Measurements from ENCODE around the gene MTHFR. TPM values are rescaled to one million over a fixed set of nuclear protein-coding genes. Genes with fewer than 3 reads are reported as not detected.
A peak's percentile ranks its signal among the peaks of the same experiment; 100 is the strongest.

MTHFR gene
- total RNA-seq, 2 experiments from 2014 or later: 47.0 to 47.1 TPM

DNA sequence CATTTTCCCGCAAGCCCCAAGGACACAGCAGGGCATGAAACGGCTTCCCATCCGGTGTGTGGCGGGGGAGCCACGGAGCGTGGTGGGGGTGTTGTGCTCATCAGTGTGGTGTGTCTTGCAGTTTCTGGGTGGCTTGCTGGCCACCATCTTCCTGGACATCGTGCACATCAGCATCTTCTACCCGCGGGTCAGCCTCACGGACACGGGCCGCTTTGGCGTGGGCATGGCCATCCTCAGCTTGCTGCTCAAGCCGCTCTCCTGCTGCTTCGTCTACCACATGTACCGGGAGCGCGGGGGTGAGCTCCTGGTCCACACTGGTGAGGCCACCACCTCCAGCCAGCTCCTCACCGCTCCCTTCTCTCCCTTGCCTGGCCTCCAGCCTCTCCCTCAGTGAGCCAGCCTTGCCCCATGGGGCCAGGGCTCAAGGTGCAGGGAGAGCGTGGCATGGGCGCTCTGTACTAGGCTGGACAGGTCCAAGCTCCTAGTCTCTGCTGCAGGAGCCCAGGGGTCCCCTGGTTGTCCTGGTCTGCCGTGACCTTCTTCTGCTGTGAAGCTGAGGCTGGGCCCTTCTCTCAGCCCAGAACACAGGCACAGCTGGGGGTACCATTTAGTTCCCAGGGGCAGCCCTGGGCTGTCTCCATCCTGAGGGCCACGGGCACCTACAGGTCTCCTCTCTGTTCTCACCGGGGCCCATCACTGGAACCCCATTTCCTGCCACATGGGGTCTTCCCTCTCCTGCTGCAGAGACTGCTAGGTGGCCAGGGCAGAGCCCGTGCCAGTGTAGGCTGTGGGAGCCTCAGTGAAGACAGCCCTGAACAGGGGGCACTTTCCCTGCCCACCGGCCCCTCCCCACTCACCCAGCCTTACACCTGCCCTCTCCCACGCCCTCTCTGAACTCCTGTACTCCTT lies 57.2 kb downstream of the MTHFR start:
- Mint-ChIP-seq H3K27me3 (no peaks in the 10 kb centered on the region), H3K27ac (peak overlapping the region; percentile 82), H3K9me3 (no peaks in the 10 kb centered on the region), H3K4me1 (peaks cover 31% of the 10 kb centered on the region), H3K4me3 (peak overlapping the region; percentile 54), H3K36me3 (peaks cover 27% of the 10 kb centered on the region)
- ATAC-seq (ENCODE audit: low read depth) (peak; percentile 46), DNase-seq (peak; percentile 44)
- POLR2A ChIA-PET: interaction anchor here (1.2 kb wide), 2 partner anchors 23 to 26 kb away, joined by 3 read pairs; no protein-coding TSS in a partner anchor

DNA sequence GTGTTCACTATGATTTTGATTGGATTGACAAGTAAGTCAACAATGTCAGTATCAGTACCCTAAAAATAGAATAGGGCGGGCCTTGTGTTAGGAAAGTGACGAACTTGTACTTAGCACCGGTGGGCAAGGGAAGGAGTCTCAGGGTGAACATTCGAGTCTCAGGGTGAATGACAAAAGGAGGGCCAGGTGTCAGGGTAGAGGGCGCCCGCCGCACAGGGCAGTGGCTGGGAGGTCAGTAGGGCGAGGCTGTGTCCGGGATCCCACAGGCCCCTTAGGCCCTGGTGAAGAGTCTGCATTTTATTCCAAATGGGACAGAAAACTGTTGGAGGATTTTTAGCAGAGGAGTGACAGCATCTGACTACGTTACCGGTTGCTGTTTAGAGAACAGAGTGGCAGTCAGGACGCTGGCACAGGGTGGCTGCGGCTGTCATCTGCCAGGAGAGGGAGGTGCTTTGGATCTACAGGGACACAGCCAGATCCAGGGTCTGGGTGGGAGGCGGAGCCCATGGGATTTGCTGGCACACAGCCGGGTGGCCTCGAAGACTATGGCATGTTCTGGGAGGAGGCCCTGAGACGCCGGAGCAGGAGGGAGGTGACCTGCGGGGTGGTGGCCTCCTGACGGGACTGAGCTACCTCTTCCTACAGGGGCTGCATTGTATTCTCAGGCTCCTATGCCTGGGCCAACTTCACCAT lies 58.8 kb downstream of the MTHFR start:
- Mint-ChIP-seq H3K27ac (no peak overlapping the region), H3K4me3 (no peak overlapping the region), H3K9me3 (no peaks in the 10 kb centered on the region), H3K4me1 (peaks cover 29% of the 10 kb centered on the region), H3K36me3 (peaks cover 38% of the 10 kb centered on the region), H3K27me3 (no peaks in the 10 kb centered on the region)
- no peak for ATAC-seq (ENCODE audit: low read depth)
- POLR2A ChIA-PET: no interaction called here
- no peak for DNase-seq

DNA sequence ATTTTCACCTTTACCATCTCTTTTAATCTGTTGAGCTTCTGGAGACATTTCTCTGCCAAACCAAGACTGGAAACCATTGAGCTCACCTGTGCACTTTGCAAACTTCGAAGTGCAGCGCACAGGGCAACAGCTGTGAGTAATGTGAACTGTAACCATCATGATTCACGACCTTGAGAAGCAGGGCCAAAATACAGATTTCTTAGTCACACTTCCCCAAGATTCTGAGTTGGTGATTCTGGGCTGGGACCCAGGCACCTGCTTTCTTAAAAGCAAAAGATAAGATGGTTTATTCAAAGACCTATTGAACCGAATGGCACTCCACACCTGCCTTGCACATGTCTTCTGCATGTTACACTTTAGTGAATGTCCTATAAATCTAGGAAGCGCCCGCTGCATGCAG lies 59.7 kb downstream of the MTHFR start:
- H3K27ac Mint-ChIP-seq: no peak overlapping the region
- no peak for ATAC-seq (ENCODE audit: low read depth)
- peaks cover 41% of the 10 kb centered on the region for H3K36me3 Mint-ChIP-seq
- POLR2A ChIA-PET: no interaction called here
- no peak overlapping the region for H3K4me3 Mint-ChIP-seq
- no peaks in the 10 kb centered on the region for H3K27me3 Mint-ChIP-seq
- no peaks in the 10 kb centered on the region for H3K9me3 Mint-ChIP-seq
- no peak for DNase-seq
- H3K4me1 Mint-ChIP-seq: peaks cover 36% of the 10 kb centered on the region

- Mint-ChIP-seq H3K27ac (no peak overlapping the region), H3K4me1 (peaks cover 53% of the 10 kb centered on the region)
Measured at GRCh38 chr1:11744287-11744686, 61.5 kb downstream of the MTHFR start.

GRCh38 chr1:11741919-11742558 lies 63.7 kb downstream of the MTHFR start:
- ATAC-seq (ENCODE audit: low read depth): no peak
- no peak for DNase-seq
- H3K4me1 Mint-ChIP-seq: peaks cover 69% of the 10 kb centered on the region
- peaks cover 55% of the 10 kb centered on the region for H3K36me3 Mint-ChIP-seq
- no peaks in the 10 kb centered on the region for H3K9me3 Mint-ChIP-seq
- peak overlapping the region; percentile 25 for H3K27ac Mint-ChIP-seq
- POLR2A ChIA-PET: interaction anchor here (0.6 to 1.2 kb wide), 2 partner anchors 23 to 46 kb away, joined by 3 to 5 read pairs; no protein-coding TSS in a partner anchor
- peak overlapping the region; percentile 78 for H3K4me3 Mint-ChIP-seq
- H3K27me3 Mint-ChIP-seq: no peaks in the 10 kb centered on the region

More at GRCh38 chr1:11744287-11744686, 61.5 kb downstream of the MTHFR start:
- POLR2A ChIA-PET: interaction anchor here (1.4 kb wide), 1 partner anchor 24 kb away, joined by 5 read pairs; no protein-coding TSS in a partner anchor
- no peak overlapping the region for H3K4me3 Mint-ChIP-seq
- peaks cover 48% of the 10 kb centered on the region for H3K36me3 Mint-ChIP-seq
- ATAC-seq (ENCODE audit: low read depth): no peak
- H3K9me3 Mint-ChIP-seq: no peaks in the 10 kb centered on the region
- DNase-seq: no peak
- H3K27me3 Mint-ChIP-seq: no peaks in the 10 kb centered on the region

- peaks cover 50% of the 10 kb centered on the region for H3K36me3 Mint-ChIP-seq
- H3K27ac Mint-ChIP-seq: peak overlapping the region; percentile 78
- ATAC-seq (ENCODE audit: low read depth): no peak
- POLR2A ChIA-PET: interaction anchor here (0.6 to 2.8 kb wide), 6 partner anchors 11 to 77 kb away, joined by 3 to 14 read pairs (median 5); partner anchors contain the start of genes FBXO6 and MAD2L2
- DNase-seq: no peak
- peaks cover 71% of the 10 kb centered on the region for H3K4me1 Mint-ChIP-seq
- H3K4me3 Mint-ChIP-seq: peak overlapping the region; percentile 78
- H3K27me3 Mint-ChIP-seq: no peaks in the 10 kb centered on the region
- H3K9me3 Mint-ChIP-seq: no peaks in the 10 kb centered on the region
Measured at GRCh38 chr1:11741482-11741881, 64.3 kb downstream of the MTHFR start.

DNA sequence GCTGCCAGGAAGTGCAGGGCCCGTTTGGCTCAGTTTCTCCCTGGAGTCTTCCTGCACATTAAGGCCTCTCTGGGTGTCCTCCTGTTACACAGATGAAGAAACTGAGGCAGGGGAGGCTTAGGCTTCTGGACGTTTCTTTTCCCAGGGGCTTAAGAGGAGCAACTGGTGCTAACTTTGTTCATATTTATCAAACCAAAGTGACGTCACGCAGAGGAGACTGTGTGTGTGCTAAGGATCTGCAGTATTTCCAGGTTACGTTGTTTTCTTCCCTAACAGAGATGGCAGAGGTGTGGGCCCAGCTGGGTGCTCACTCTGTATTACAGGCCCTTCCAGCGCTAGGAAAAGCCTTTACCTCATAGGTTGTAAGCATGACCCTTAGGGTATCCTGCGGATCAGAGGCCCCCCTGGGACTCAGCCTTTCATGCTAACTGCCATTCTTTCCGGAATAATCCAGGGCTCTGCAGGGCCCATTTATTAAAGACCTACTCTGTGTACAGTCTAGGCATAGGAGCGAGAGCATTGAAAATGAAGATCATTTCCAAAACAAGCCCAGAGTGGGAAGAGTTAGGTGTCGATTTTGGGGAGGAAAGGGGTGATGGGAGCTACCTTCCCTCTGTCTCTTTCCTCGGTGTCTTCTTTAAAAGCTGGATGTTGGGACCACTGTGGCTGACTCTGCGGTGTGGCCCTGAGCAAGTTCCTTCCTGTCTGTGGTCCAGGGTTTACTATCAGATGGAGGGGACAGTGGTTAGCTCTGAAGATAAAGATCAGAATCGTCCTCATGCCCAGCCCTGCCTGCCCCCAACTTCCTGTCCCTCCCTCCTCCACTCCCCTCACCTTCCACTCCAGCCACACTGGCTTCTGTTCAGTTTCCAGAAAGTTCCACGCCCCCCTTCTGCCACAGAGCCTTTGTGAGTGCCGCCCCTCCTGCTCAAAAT lies 65.2 kb downstream of the MTHFR start:
- H3K27me3 Mint-ChIP-seq: no peaks in the 10 kb centered on the region
- DNase-seq (peak; percentile 64), ATAC-seq (ENCODE audit: low read depth) (peak; percentile 51)
- POLR2A ChIA-PET: interaction anchor here (0.6 to 2.8 kb wide), 7 partner anchors 10 to 1255 kb away, joined by 3 to 14 read pairs (median 5); partner anchors contain the start of genes FBXO6 and MAD2L2
- no peaks in the 10 kb centered on the region for H3K9me3 Mint-ChIP-seq
- peak overlapping the region; percentile 78 for H3K27ac Mint-ChIP-seq
- H3K4me3 Mint-ChIP-seq: peak overlapping the region; percentile 78
- peaks cover 69% of the 10 kb centered on the region for H3K4me1 Mint-ChIP-seq
- peaks cover 47% of the 10 kb centered on the region for H3K36me3 Mint-ChIP-seq

GRCh38 chr1:11738783-11739182 lies 67.0 kb downstream of the MTHFR start:
- POLR2A ChIA-PET: interaction anchor here (0.6 to 4.0 kb wide), 3 partner anchors 8 to 680 kb away, joined by 3 to 28 read pairs (median 14); partner anchors contain the start of gene FBXO6

GRCh38 chr1:11738096-11738495 lies 67.7 kb downstream of the MTHFR start:
- ATAC-seq (ENCODE audit: low read depth) (no peak), DNase-seq (no peak)
- no peak overlapping the region for H3K27ac Mint-ChIP-seq
- no peaks in the 10 kb centered on the region for H3K9me3 Mint-ChIP-seq
- peaks cover 38% of the 10 kb centered on the region for H3K36me3 Mint-ChIP-seq
- POLR2A ChIA-PET: interaction anchor here (3.0 to 4.0 kb wide), 2 partner anchors 74 to 88 kb away, joined by 11 to 28 read pairs; partner anchors contain the start of gene FBXO6
- peaks cover 71% of the 10 kb centered on the region for H3K4me1 Mint-ChIP-seq
- peak overlapping the region; percentile 99 for H3K4me3 Mint-ChIP-seq
- no peaks in the 10 kb centered on the region for H3K27me3 Mint-ChIP-seq

More at GRCh38 chr1:11738783-11739182, 67.0 kb downstream of the MTHFR start:
- Mint-ChIP-seq H3K4me1 (peaks cover 70% of the 10 kb centered on the region), H3K4me3 (peak overlapping the region; percentile 99), H3K27me3 (no peaks in the 10 kb centered on the region), H3K9me3 (no peaks in the 10 kb centered on the region), H3K27ac (no peak overlapping the region), H3K36me3 (peaks cover 38% of the 10 kb centered on the region)
- DNase-seq: no peak
- ATAC-seq (ENCODE audit: low read depth): no peak

DNA sequence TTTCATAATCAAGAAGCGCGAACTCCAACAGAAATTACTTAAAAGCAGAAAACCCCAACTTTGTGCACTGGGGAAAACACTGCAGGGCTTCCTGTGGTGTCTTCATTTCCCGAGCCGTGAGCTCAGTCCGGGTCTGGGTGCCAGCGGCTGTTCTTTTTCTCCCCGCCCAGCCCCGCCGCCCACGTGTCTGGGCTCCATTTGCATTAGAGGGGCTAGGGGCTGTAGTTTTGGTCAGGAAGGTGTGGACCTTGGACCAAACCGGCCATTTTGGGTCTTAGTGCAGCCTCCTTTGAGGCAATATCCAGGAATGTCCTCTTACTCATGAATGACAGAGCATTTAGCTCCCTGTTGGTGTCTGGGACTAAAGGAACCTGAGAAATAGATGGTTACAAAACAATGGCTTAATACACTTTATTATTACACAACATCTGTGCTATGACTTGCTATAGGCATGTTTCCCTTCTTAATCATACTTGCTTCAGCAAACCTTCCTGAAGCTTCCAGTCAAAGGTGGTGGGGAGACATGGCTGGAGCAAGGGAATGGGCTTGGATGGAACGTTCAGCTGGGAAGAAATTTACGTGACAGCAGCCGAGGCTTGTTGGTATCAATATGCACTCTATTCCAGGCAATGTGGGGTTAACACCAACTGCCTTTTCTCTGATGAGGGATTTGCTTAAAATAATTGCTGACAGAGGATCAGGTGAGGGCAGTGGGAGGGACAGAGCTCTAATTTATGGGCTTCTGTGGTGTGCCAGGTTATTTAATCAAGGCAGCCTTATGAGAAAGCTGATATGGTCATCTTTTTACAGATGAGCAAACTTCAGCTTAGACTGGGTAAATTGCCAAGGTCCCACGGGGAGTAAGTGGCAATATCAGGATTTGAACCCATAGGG lies 68.8 kb downstream of the MTHFR start:
- H3K4me1 Mint-ChIP-seq: peaks cover 64% of the 10 kb centered on the region
- peaks cover 28% of the 10 kb centered on the region for H3K36me3 Mint-ChIP-seq
- peak overlapping the region; percentile 98 for H3K27ac Mint-ChIP-seq
- POLR2A ChIA-PET: interaction anchor here (0.8 to 4.2 kb wide), 9 partner anchors 15 to 724 kb away, joined by 3 to 33 read pairs (median 5); partner anchors contain the start of genes FBXO6 and TARDBP
- ATAC-seq (ENCODE audit: low read depth) (peak; percentile 51), DNase-seq (peak; percentile 66)
- H3K4me3 Mint-ChIP-seq: peak overlapping the region; percentile 99
- H3K27me3 Mint-ChIP-seq: no peaks in the 10 kb centered on the region
- no peaks in the 10 kb centered on the region for H3K9me3 Mint-ChIP-seq

All from activated naive CD8-positive, alpha-beta T cell treated with anti-CD3 and anti-CD28 coated beads, Interleukin-2, amount 10 ng/mL, durations not matched to agents 7 days and 5 days (primary cell).